PC-9 (cell line): ENCODE data around the gene ACE2. TPM values are rescaled to one million over a fixed set of nuclear protein-coding genes. Genes with fewer than 3 reads are reported as not detected.

Experiments used
- BruUV-seq: library from RNA; stranded (reverse); fragments of 400-500 nt; replicated peaks from 2 replicates; lab custom pipeline; 2021; lab: Mats Ljungman, UMichigan
- CTCF ChIA-PET: fragments of 300-600 bp; sonication (Branson Sonifier 250); formaldehyde crosslinking; loops from one replicate; lab custom pipeline; 2022; ENCODE audit warnings: antibody characterized with exemption; lab: Charles Lee
- POLR2A ChIA-PET: fragments of 300-600 bp; sonication (Branson Sonifier 250); formaldehyde crosslinking; loops from one replicate; lab custom pipeline; 2022; ENCODE audit warnings: antibody characterized with exemption; ENCODE audit not compliant: unreplicated experiment; lab: Charles Lee
- DNase-seq, 2 experiments: peaks; one replicate each; pipeline versions ENCODE4 v3.0.0 to v3.0.0-alpha.2; 2015 to 2022; ENCODE audit warnings: mixed read lengths in 1 of 2
- H2AFZ ChIP-seq: fragments of 200-600 bp; sonication (generic); 2 replicates; pipeline ENCODE4 v1.8.1; 2017; ENCODE audit warnings: antibody characterized with exemption
- H3F3A ChIP-seq: fragments of 200-600 bp; sonication (generic); 2 replicates; pipeline ENCODE4 v1.8.1; 2017; ENCODE audit warnings: antibody characterized with exemption, mild to moderate bottlenecking, low read depth; ENCODE audit not compliant: insufficient read depth
- H3K27ac ChIP-seq: fragments of 200-600 bp; sonication (generic); 2 replicates; pipeline ENCODE4 v1.6.1; 2016; ENCODE audit warnings: mixed run types
- H3K27me3 ChIP-seq: fragments of 200-600 bp; sonication (generic); 2 replicates; pipeline ENCODE4 v1.6.1; 2016; ENCODE audit warnings: low read depth, mixed run types; ENCODE audit not compliant: insufficient read depth
- H3K36me3 ChIP-seq: fragments of 200-600 bp; sonication (generic); 2 replicates; pipeline ENCODE4 v1.6.1; 2016; ENCODE audit warnings: low read depth, mixed run types
- H3K4me1 ChIP-seq: fragments of 200-600 bp; sonication (generic); replicated peaks from 2 replicates; pipeline ENCODE4 v1.6.1; 2016; ENCODE audit warnings: mixed run types; ENCODE audit not compliant: insufficient read depth
- H3K4me2 ChIP-seq: fragments of 200-600 bp; sonication (generic); 2 replicates; pipeline ENCODE4 v1.6.1; 2017; ENCODE audit warnings: mixed run types
- H3K4me3 ChIP-seq: fragments of 200-600 bp; sonication (generic); 2 replicates; pipeline ENCODE4 v1.6.1; 2016; ENCODE audit warnings: mixed run types
- H3K79me2 ChIP-seq: fragments of 200-600 bp; sonication (generic); 2 replicates; pipeline ENCODE4 v1.6.1; 2017; ENCODE audit warnings: low read depth, mixed run types
- H3K9me2 ChIP-seq: fragments of 200-600 bp; sonication (generic); 2 replicates; pipeline ENCODE4 v1.8.1; 2017; ENCODE audit warnings: mild to moderate bottlenecking; ENCODE audit not compliant: insufficient read depth
- H3K9me3 ChIP-seq: fragments of 200-600 bp; sonication (generic); 2 replicates; pipeline ENCODE4 v1.8.1; 2016; ENCODE audit warnings: low read depth; ENCODE audit not compliant: insufficient read depth
- H4K20me1 ChIP-seq: fragments of 200-600 bp; sonication (generic); 2 replicates; pipeline ENCODE4 v1.8.1; 2017; ENCODE audit not compliant: insufficient read depth
- CTCF ChIP-seq: fragments of 200-600 bp; sonication (generic); conservative IDR thresholded peaks from 2 replicates; pipeline ENCODE4 v1.6.1; 2017; ENCODE audit warnings: mixed run types, antibody characterized with exemption, mild to moderate bottlenecking, moderate library complexity
- EZH2 ChIP-seq: fragments of 200-600 bp; sonication (generic); IDR thresholded peaks from 2 replicates; pipeline ENCODE4 v1.8.0; 2017; ENCODE audit warnings: antibody characterized with exemption, low read depth
- intact Hi-C: fragments of 100-400 bp; cut with micrococcal nuclease; formaldehyde crosslinking; loops from one replicate; pipeline ENCODE4 v1.10.0; 2022; ENCODE audit not compliant: unreplicated experiment
- total RNA-seq: library from RNA; stranded (reverse); gene quantifications from 2 replicates; pipeline ENCODE4 v1.2.3, GENCODE V29; 2021

The ACE2 gene
- total RNA-seq, 1 experiment from 2014 or later: 3.4 TPM

GRCh38 chrX:15631637-15632036, 30.9 kb upstream of the ACE2 start:
- Histone ChIP-seq H3K36me3 (no peaks in the 10 kb centered on the region), H3K9me2 (no peaks in the 10 kb centered on the region), H2AFZ (no peak overlapping the region), H3F3A (peaks cover 5% of the 10 kb centered on the region; the same call in 1 of the 2 replicates), H3K27ac (no peak overlapping the region), H4K20me1 (no peaks in the 10 kb centered on the region), H3K79me2 (no peaks in the 10 kb centered on the region), H3K9me3 (no peaks in the 10 kb centered on the region), H3K4me2 (no peak overlapping the region), H3K4me1 (no peaks in the 10 kb centered on the region), H3K27me3 (no peaks in the 10 kb centered on the region), H3K4me3 (no peak overlapping the region)
- ChIA-PET CTCF (no interaction called here), POLR2A (interaction anchor here (0.6 kb wide), 1 partner anchor 46 kb away, joined by 4 read pairs; no protein-coding TSS in a partner anchor)
- no TSS peak for BruUV-seq
- TF ChIP-seq CTCF: no peak
- TF ChIP-seq EZH2: no peak
- DNase-seq: no peak
- intact Hi-C loops: no loop called here

DNA sequence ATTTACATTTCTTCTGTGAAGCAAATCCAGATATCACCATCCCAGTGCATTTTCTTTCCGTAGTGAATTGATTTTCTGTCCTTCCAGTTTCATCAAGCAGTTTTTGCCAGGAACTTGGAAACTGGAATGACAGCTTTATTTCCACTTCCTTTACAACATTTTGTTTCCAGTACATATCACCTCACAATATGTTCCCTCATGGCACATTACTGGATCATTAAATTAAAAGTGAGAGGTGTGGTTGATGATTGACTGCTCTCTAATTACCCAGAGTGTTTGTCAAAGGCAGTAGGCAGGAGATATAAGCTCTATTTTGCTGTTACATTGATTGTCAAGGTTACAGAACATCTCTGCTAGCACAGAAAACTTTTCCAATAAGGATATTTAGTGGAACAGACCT, 22.3 kb upstream of the ACE2 start:
- no TSS peak for BruUV-seq
- CTCF ChIA-PET: no interaction called here
- Histone ChIP-seq H3K4me2 (no peak overlapping the region), H3K4me3 (no peak overlapping the region), H3K9me2 (no peaks in the 10 kb centered on the region), H3K36me3 (no peaks in the 10 kb centered on the region), H3K79me2 (no peaks in the 10 kb centered on the region), H3K4me1 (peaks cover 21% of the 10 kb centered on the region), H3K27me3 (no peaks in the 10 kb centered on the region), H3F3A (peaks cover 15% of the 10 kb centered on the region), H2AFZ (no peak overlapping the region), H3K27ac (no peak overlapping the region), H4K20me1 (no peaks in the 10 kb centered on the region), H3K9me3 (peaks cover 5% of the 10 kb centered on the region; the same call in 1 of the 2 replicates)
- no peak for DNase-seq
- POLR2A ChIA-PET: no interaction called here
- TF ChIP-seq CTCF (no peak), EZH2 (no peak)
- intact Hi-C loops: no loop called here

GRCh38 chrX:15619053-15619755, 18.4 kb upstream of the ACE2 start:
- H3F3A ChIP-seq: peaks cover 24% of the 10 kb centered on the region
- H3K9me3 ChIP-seq: peaks cover 5% of the 10 kb centered on the region; the same call in 1 of the 2 replicates
- no TSS peak for BruUV-seq
- intact Hi-C loops: loop anchor here (1.0 kb wide), 1 partner anchor 17 kb away; no protein-coding TSS in a partner anchor
- peak; percentile 54 to 95 for DNase-seq
- H3K79me2 ChIP-seq: no peaks in the 10 kb centered on the region
- TF ChIP-seq EZH2: no peak
- TF ChIP-seq CTCF: no peak
- no peaks in the 10 kb centered on the region for H3K36me3 ChIP-seq
- H3K4me2 ChIP-seq: peak overlapping the region; percentile 74
- no peaks in the 10 kb centered on the region for H3K9me2 ChIP-seq
- H4K20me1 ChIP-seq: no peaks in the 10 kb centered on the region
- no peak overlapping the region for H2AFZ ChIP-seq
- H3K27ac ChIP-seq: peak overlapping the region; percentile 93
- H3K27me3 ChIP-seq: no peaks in the 10 kb centered on the region
- POLR2A ChIA-PET: interaction anchor here (0.5 to 0.6 kb wide), 4 partner anchors 17 to 118 kb away, joined by 4 to 8 read pairs (median 6); no protein-coding TSS in a partner anchor
- H3K4me3 ChIP-seq: peak overlapping the region; percentile 39; the same call in 1 of the 2 replicates
- CTCF ChIA-PET: no interaction called here
- peaks cover 30% of the 10 kb centered on the region for H3K4me1 ChIP-seq
